GM21367 (cell line): ENCODE results near the gene ATP5F1C.
"Not testable (repeated sequence)": the region's sequence is repeated elsewhere in the genome, so short reads cannot be mapped to it uniquely, and the experiment has no call there.

ENCODE experiments used
- ATAC-seq: cut with Tn5 transposase; IDR thresholded peaks from one replicate; pipeline ENCODE4 v1.9.1; 2021; ENCODE audit not compliant: unreplicated experiment

The ATP5F1C gene

DNA sequence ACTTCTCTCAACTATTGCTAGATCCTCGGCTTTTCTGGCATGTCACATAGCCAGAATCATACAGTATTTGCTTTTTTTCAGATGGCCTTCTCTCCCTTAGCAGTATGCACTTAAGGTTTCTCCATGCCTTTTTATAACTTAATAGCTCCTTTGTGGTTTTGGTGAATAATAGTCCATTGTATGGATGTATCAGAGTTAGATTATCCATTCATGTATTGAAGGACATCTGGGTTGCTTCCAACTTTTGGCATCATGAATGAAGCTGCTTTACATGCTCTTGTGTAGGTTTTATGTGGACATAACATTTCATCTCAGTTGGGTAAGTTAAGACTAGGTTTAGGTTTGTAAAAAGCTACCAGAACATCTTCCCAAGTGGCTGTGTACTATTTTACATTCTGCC lies 4.6 kb downstream of the ATP5F1C start:
- ATAC-seq, result no peak

DNA sequence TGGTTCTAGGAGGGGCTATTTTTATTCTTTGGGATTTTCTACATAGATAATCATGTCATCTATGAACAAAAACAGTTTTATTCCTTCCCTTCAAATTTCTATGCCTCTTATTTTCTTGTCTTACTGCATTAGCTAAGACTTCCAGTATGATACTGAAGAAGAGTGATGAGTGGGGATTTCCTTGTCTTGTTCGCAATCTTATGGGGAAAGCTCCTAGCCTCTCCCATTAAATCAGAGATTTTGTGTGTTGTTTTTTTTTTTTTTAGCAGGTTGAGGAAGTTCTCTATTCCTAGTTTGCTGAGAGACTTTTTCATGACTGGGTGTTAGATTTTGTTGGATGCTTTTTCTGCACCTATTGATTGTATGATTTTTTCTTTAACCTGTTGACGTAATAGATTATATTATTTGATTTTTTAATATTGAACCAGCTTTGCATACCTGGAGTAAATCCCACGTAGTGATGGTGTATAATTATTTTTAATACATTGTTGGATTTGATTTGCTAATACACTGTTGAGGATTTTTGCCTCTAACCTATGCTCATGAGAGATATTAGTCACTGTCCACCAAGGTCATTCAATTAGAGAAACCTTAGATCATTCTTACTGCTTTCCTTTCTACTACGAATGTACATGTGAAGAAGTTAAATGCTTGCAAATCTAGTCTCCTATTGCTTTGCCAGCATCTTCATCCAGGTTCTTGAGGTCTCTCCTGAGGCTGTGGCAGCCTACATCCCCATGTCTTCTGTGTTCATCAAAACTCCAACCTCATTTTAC lies 6.5 kb downstream of the ATP5F1C start:
- no peak for ATAC-seq

DNA sequence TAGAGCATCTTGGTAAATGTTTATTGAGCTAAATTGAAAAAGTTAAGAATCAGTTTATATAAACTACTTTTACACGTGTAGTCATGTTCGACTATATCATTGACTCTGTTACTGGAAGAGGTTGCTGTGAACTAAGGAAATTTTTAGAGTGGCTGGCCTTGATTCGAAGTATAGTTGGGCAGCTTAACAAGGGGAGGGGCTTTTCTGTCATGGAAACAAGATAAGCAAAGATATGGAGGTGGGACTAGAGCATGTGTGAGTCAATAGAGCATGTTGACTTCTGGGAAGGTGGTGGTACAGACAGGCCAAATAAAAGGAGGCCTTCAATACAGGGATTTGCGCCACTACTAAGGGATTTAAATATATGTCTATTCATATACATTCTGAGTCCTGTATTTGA lies 7.6 kb downstream of the ATP5F1C start:
- no peak for ATAC-seq

DNA sequence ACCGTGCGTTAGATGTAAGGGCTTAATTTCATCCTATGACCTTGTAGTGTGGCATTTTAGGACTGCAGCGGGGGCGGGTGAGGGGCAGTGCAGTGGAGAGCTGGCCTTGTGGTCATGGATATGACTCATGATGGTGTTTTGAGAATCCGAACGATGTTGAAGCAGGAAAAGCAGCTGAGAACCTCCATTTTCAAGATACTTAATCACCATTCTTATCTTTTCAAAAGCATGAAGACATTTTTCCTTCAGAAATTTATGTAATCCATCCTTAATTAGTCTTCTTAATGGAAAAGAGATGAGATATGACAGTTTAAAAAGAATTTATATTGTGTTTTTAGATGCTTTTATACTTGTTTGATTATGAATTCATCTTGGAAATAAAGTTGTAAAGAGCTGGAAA lies 9.6 kb downstream of the ATP5F1C start:
- ATAC-seq, result no peak

DNA sequence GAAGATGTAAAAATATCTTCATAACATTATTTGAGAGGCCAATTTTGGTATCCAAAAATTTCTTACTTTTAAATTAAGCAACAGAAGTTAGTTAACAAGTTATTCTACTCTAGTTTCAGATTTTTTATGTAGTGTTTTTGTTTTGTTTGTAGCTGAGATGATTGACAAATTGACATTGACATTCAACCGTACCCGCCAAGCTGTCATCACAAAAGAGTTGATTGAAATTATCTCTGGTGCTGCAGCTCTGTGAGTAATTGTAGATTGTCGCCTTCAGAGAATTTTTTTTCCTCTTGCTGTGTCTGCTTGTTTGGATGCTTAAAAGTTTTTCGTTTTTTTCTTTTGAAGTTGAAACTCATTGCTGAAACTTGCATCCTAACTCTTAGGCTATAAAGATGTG lies 14.6 kb downstream of the ATP5F1C start:
- no peak for ATAC-seq

DNA sequence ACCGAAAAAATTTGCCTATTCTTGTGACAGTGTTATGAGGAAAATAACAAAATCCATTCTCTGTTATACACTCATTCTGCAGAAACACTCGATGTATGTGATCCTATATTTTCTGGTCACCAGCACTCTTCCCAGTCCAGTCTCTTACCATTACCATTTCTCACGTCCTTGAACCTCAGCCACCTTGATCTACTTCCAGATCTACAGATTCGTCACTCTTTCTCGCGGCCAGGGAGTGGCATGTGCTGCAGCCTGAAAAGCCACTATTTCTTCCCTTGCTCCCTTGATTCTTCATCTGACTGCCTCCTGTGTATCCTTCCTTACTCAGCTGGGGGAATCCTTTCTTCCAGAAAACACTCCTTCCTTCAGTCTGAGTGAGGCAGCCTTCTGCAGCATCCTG lies 16.2 kb downstream of the ATP5F1C start:
- ATAC-seq, result no peak

DNA sequence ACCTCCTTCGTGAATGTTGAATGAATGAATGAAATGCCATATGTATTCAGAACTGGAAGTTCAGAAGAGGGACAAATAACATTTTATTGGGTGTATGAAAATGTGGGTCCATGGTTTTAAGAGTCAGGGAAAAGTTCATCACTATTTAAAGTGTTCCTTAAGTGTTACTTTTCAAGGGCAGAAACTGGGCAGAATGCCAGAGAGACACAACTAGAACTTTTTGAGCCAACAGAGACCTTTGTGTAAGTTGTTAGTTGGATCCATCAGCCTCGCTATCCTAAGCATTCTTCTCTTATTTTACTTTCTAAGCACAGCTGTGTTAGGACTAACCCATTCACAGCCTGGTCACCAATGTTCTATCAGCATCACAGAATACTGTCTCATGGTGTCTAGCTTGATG lies 16.8 kb downstream of the ATP5F1C start:
- ATAC-seq, result no peak

DNA sequence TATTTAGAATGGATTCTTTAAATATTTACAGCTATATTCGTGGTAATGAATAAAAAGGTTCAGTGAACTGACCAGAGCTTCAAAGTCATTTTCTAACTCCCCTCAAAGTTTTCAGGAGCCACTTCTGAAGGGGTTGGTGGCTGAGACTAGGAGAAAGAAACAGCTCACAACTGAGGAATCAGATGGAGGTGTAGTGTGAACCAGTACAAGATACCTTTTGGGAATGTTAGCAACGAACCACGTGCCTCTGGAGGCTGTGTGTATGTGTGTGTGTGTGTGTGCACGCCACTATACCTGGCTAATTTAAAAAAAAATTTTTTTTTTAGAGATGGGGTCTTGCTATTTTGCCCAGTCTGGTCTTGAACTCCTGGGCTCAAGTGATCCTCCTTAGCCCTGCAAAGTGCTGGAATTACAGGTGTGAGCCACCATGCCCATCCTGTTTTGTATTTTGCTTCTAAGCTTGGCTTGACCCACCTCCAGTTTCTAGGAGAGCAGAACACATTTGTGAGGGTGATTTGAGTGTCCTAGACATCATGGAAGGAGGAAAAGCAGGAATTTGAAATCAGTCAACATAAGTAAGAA lies 20.8 kb downstream of the ATP5F1C start:
- ATAC-seq, result no peak

DNA sequence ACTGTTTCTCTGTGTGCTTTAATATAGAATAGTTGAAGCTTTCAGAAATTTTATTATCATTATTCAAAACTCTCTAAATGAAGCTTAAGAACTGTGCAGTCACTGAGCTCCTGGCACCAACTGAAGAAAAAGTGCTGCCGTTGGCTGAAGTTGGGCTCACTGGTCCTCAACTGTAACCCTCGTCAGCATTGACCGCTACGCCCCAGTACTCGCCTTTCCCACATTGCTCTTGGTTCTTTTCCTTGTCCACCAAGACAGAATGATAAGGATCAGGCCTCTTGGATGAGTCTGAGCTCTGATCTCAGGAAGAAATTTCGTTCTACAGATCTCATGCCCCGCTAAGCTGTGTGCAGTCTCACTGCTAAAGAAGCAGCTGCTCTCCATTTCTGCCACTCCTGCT lies 22.5 kb downstream of the ATP5F1C start:
- ATAC-seq, result no peak

DNA sequence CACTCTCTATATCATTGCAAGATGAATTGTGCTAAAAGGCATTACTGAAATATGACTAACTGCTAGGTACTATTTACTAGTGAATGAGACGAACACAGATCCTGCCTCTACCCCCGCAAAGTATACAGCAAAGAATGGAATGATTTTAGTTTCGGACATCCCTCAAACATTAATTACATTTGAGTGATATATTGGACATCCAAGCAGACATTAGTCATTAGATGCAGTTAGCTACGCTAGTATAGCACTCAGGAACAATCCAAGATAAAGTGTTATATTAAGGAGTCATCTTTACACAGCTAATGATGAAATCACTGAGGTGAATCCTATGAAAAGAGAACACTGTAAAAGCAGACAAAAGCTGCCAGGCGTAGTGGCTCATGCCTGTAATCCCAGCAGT lies 23.0 kb downstream of the ATP5F1C start:
- no peak for ATAC-seq

DNA sequence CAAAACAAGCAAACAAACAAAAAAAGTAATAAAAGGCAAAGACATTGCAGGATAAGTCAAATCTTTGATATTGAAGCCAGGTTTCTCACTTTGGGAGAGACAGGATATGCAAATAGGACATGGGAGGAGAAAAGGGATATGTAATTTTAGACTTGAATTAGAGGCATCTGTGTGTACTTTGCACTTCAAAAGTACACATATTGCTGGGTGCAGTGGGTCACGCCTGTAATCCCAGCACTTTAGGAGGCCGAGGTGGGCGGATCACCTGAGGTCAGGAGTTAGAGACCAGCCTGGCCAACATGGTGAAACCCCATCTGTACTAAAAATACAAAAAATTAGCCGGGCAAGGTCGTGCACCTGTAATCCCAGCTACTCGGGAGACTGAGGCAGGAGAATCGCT lies 23.8 kb downstream of the ATP5F1C start:
- not testable (repeated sequence) for ATAC-seq

DNA sequence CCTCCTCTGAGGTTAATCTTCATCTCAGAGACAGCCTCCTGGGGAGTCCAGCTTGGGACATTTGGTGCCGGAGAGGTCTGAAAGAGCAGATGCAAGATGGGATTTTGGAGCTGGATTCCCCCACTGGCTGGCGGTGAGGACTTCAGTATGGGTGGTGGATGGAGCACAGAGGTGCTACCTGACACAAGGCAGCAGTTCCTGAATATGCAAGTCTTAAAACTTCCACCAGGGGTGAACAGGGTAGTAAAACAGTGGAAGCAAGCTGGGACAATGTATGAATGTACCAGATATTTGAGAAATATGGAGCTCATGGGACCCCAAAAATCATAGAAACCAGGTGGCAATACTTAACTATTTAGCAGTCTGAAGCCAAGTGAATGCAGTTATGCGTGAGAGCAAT lies 25.5 kb downstream of the ATP5F1C start:
- ATAC-seq, result no peak

DNA sequence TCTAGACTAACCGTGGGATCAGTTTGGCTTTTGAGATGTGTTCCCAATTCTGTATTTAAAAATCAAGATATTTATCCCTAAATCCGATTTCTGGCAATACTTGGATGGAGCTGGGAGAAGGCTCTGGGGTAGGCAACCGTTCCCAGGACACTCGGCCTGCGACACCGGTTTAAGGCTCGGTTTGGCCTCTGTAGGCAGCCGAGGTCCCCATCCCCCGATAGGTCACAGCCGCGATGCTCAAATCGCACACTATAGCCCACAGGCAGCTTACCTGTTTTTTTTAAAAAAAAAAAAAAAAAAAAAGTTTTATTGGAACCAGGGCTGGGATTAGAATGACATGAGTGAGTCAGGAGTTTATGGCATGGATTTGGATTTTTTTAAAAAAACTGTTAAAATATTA lies 29.6 kb downstream of the ATP5F1C start:
- ATAC-seq, result no peak

DNA sequence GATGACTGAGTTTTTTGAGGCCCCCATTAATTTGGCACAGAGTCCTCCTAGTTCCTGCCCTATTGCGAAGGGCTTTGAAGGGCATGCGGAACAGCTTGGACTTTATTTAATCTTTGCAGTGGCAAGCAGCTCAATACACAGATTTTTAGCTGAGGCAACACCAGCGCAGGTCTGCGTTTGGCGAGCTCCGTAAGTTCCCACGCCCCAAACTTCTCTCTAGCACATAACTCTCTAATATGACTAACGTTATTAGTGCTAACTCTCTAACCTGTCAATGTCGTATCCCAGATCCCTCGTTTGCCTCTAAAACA lies 30.0 kb downstream of the ATP5F1C start:
- ATAC-seq, result peak; percentile 8

DNA sequence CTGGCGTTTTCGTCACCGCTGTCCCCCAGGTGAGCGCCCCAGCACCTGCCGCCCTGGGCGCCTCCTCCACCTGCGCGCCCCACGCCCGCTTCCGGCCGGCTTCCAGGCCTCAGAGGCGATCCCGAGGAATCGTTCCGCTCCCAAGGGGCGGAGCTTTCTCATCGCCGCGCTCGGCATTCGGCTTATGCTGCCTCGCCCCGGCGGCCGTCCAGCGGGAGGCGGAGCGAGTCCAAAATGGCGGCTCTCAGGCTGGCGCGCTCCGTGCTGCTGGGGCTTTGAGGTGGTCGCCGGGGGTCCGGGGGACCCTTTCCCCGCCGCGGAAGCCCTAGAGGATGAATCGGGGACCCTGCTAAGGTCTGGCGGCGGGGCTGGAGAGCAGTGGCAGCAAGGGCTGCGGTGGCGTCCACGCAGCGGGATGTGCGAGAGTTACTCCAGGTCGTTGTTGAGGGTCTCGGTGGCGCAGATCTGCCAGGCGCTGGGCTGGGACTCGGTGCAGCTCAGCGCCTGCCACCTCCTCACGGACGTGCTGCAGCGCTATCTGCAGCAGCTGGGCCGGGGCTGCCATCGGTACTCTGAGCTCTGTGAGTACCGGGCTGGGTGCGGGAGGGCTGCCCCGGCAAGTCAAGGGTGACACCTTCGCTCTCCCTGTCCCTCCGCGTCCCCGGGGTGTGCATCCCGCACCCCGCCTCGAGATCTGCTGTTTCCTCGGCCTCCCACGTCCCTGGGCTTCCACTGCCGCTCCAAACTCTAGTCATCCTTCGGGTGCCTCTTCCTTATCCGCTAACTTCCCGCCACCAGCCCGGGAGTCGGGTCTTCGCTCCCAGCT lies 30.5 kb downstream of the ATP5F1C start, which contains the start of gene TAF3:
TAF3 (plus strand) TSS at position 211 of the 826 bp plus-strand sequence; CDS start at position 416, 205 bp downstream.
- peak; percentile 85 for ATAC-seq

DNA sequence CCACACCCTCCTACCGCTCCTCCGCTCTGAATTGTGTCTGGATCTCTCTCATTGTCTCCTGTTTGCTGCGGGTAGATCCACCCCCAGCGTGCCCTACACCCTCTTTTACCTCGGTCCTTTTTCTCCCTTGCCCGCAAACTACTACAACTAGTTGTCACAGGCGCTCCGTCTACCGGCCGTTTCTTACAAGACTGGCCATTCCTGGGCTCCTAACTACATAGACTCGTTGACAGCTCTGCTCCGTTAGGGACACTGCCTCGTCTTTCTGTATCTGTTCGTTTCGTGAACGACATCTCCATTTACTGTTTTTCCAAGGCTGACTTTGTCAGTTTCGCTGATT lies 31.1 kb downstream of the ATP5F1C start:
- ATAC-seq, result peak; percentile 56

DNA sequence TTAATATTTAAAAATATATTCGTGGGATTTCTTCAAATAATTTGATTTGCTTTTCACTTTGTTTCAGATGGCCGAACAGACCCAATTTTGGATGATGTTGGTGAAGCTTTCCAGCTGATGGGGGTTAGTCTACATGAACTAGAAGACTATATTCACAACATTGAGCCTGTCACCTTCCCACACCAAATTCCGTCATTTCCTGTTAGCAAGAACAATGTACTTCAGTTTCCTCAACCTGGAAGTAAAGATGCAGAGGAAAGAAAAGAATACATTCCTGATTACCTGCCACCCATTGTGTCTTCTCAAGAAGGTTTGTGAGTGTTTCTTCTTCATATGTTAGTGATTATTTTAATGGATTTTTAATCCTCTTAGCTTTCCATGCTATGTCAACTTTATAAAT lies 36.3 kb downstream of the ATP5F1C start:
- ATAC-seq, result no peak

DNA sequence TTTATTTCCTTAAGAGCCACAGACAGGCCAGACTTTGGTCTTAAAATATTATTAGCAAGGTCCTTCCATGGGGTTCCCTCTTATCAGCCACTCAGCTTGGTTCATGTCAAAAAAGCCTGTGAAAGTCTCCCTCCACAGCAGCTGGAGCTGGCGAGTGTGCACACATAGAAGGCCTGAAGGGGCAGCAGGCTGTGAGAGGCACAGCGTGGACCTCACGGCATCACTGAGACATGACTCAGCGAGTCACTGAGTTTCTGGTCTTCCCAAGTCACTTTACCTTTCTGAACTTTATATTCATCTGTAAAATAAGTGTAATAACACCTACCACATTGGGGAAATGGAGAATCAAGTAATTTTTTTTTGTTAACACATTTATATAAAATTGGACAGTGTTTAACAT lies 39.0 kb downstream of the ATP5F1C start:
- no peak for ATAC-seq

DNA sequence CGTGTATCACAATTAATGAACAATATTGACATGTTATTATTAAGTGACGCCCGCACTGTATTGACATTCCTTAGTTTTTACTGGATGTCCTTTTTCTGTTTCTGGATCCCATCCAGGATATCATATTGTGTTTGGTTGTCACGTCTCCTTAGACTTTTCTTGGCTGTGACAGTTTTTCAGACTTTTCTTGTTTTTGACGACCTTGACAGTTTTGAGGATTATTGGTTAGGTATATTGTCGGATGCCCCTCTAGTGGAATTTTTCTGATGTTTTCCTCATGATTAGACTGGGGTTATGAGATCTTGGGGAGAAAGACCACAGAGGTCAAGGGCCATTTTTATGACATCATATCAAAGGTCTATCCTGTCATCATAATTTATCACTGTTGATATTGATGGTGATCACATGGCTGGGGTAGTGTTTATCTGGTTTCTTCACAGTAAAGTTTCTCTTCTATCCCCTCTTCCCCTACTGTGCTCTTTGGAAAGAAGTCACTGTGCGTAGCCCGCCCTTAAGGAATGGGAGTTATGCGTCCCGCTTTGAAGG lies 41.4 kb downstream of the ATP5F1C start:
- ATAC-seq, result no peak

DNA sequence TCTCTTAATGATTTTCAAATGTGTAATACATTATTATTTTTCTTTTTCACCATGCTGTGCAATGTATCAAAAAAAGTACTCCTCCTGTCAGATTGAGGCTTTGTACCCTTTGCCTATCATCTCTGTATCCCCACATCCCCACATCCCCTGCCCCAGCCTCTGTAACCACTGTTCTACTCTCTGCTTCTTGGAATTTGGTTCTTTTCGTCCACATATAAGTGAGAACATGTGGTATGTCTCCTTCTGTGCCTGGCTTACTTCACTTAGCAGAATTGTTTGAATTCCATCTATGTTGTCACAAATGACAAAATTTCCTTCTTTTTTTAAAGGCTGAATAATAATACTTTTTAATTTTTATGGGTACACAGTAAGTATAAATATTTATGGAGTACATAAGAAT lies 44.1 kb downstream of the ATP5F1C start:
- no peak for ATAC-seq

DNA sequence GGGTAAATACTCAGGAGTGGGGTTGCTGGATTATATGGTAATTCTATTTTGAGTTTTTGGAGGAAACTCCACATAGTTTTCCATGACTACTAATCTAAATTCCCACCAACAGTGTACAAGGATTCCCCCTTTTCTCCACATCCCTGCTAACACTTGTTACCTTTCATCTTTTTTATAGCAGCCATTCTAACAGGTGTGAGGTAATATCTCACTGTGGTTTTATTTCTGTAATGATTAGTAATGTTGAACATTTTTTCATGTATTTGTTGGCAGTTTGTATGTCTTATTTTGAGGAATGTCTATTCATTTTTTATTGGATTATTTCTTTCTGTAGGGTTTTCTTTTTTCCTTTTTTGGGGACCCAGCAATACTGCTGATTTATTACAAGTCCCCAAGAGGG lies 45.2 kb downstream of the ATP5F1C start:
- no peak for ATAC-seq

DNA sequence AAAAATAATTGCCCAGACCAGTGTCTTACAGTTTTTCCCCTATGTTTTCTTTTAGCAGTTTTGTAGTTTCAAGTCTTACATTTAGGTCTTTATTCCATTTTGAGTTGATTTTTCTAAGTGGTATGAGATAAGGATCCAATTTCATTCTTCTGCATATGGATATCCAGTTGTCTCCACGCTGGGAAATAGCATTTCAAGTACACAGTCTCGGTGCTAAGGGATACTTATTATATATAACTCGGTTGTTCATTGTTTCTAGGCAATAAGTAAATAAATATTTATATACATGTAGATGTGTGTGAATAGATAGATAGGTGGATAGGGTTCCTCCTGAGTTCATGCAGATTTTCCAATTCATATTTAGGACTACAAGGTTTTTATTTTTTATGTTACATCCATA lies 46.3 kb downstream of the ATP5F1C start:
- no peak for ATAC-seq
